Common myeloid progenitor, CD34-positive (primary cell): Measurements from ENCODE around the gene TDRD15.
"Not testable (repeated sequence)": the region's sequence is repeated elsewhere in the genome, so short reads cannot be mapped to it uniquely, and the experiment has no call there.

ENCODE experiments used
- CTCF ChIA-PET: fragments of 350-600 bp; sonication (Branson Sonifier 250); formaldehyde crosslinking; loops from one replicate; lab custom pipeline; 2021; ENCODE audit warnings: antibody characterized with exemption; lab: Charles Lee
- POLR2A ChIA-PET: fragments of 350-600 bp; sonication (Branson Sonifier 250); formaldehyde crosslinking; loops from one replicate; lab custom pipeline; 2021; ENCODE audit warnings: antibody characterized with exemption; lab: Charles Lee
- DNase-seq, 3 donors: peaks; one replicate each; pipeline versions ENCODE4 v3.0.0 to v3.0.0-alpha.2; 2013
- H3K27ac ChIP-seq, 2 experiments: 1 replicate in 1 of 2; 2 replicates in 1 of 2; pipeline ENCODE4 v1.7.0; 2013; ENCODE audit warnings: inconsistent platforms in 2 of 2, low read length in 2 of 2, mild to moderate bottlenecking in 2 of 2, low read depth in 1 of 2, moderate library complexity in 1 of 2; ENCODE audit not compliant: severe bottlenecking in 2 of 2, insufficient read depth in 1 of 2, poor library complexity in 1 of 2
- H3K27me3 ChIP-seq, 5 experiments: replicated peaks in 2 of 5; 1 replicate in 3 of 5; 2 replicates in 2 of 5; pipeline versions ENCODE4 v1.6.1 to v1.7.0; 2013; ENCODE audit warnings: low read length in 4 of 5, mild to moderate bottlenecking in 2 of 5, moderate library complexity in 2 of 5, inconsistent platforms in 1 of 5; ENCODE audit not compliant: insufficient read depth in 5 of 5, control insufficient read depth in 4 of 5
- H3K36me3 ChIP-seq, 4 experiments: 1 replicate in 2 of 4; 2 replicates in 2 of 4; pipeline versions ENCODE4 v1.6.1 to v1.7.0; 2013; ENCODE audit warnings: low read length in 3 of 4, control low read depth in 1 of 4, mild to moderate bottlenecking in 1 of 4; ENCODE audit not compliant: control insufficient read depth in 4 of 4, insufficient read depth in 4 of 4
- H3K4me1 ChIP-seq, 4 experiments: 1 replicate in 3 of 4; 2 replicates in 1 of 4; pipeline versions ENCODE4 v1.6.1 to v1.7.1; 2013; ENCODE audit warnings: low read length in 3 of 4, mild to moderate bottlenecking in 3 of 4, control low read depth in 1 of 4, inconsistent platforms in 1 of 4, moderate library complexity in 1 of 4; ENCODE audit not compliant: control insufficient read depth in 4 of 4, insufficient read depth in 4 of 4; ENCODE audit errors: control extremely low read depth in 1 of 4
- H3K4me3 ChIP-seq, 7 experiments: 1 replicate in 4 of 7; 2 replicates in 3 of 7; pipeline versions ENCODE4 v1.5.1 to v1.7.0; 2013; ENCODE audit warnings: mild to moderate bottlenecking in 7 of 7, low read length in 6 of 7, moderate library complexity in 6 of 7, inconsistent platforms in 2 of 7, low read depth in 2 of 7, control low read depth in 1 of 7; ENCODE audit not compliant: insufficient read depth in 4 of 7, control insufficient read depth in 1 of 7; ENCODE audit errors: extremely low read depth in 1 of 7
- H3K9me3 ChIP-seq, 5 experiments: 1 replicate in 4 of 5; 2 replicates in 1 of 5; pipeline versions ENCODE4 v1.6.1 to v1.7.1; 2013; ENCODE audit warnings: low read length in 4 of 5, mild to moderate bottlenecking in 2 of 5, inconsistent platforms in 1 of 5, low read depth in 1 of 5, moderate library complexity in 1 of 5; ENCODE audit not compliant: control insufficient read depth in 4 of 5, insufficient read depth in 2 of 5; ENCODE audit errors: control extremely low read depth in 1 of 5
- WGBS: methylation state at CpG from one replicate; pipeline ENCODE4 v1.1.5; 2013; ENCODE audit not compliant: insufficient coverage; 5-methylcytosine and 5-hydroxymethylcytosine counted together

Gene TDRD15

DNA sequence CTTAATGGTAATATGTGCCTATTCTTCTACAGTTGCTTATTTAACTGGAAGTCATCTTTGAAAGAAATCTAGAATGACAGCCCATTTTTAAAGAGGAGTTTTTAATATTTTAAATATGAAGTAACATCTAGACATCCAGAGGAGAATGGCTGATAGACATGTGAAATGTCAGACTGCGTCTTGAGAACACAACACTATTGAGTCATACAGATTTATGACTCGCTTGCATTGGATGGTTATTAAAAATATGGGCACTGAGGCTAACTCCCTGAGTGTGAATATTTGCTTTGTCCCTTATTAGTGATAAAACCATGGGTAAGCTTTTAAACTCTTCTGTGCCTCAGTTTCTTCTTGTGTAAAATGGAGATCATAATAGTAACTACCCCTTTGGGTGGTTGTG lies 22.9 kb downstream of the TDRD15 start:
- Histone ChIP-seq H3K27ac (no peak overlapping the region), H3K4me1 (no peaks in the 10 kb centered on the region), H3K9me3 (no peaks in the 10 kb centered on the region), H3K27me3 (no peaks in the 10 kb centered on the region), H3K36me3 (no peaks in the 10 kb centered on the region), H3K4me3 (no peak overlapping the region)
- WGBS, result 100% methylated on average over 2 of the region's 2 CpGs
- DNase-seq, result no peak
- ChIA-PET POLR2A (no interaction called here), CTCF (no interaction called here)

GRCh38 chr2:21148718-21149117 lies 24.9 kb downstream of the TDRD15 start:
- no peaks in the 10 kb centered on the region for H3K27me3 ChIP-seq
- DNase-seq, result no peak
- H3K9me3 ChIP-seq, result no peaks in the 10 kb centered on the region
- ChIA-PET CTCF (no interaction called here), POLR2A (no interaction called here)
- H3K4me3 ChIP-seq, result no peak overlapping the region
- H3K4me1 ChIP-seq, result no peaks in the 10 kb centered on the region
- no peak overlapping the region for H3K27ac ChIP-seq
- no peaks in the 10 kb centered on the region for H3K36me3 ChIP-seq

- H3K9me3 ChIP-seq, H3K36me3 ChIP-seq, H3K27ac ChIP-seq, H3K4me3 ChIP-seq, POLR2A ChIA-PET, H3K4me1 ChIP-seq, DNase-seq, H3K27me3 ChIP-seq: not testable (repeated sequence)
- CTCF ChIA-PET, result interaction anchor here (0.6 kb wide), 1 partner anchor 137 kb away, joined by 4 read pairs; no protein-coding TSS in a partner anchor
- no CpG with 5 or more reads among the region's 2 CpGs for WGBS
Measured at GRCh38 chr2:21151234-21151633, 27.5 kb downstream of the TDRD15 start.

DNA sequence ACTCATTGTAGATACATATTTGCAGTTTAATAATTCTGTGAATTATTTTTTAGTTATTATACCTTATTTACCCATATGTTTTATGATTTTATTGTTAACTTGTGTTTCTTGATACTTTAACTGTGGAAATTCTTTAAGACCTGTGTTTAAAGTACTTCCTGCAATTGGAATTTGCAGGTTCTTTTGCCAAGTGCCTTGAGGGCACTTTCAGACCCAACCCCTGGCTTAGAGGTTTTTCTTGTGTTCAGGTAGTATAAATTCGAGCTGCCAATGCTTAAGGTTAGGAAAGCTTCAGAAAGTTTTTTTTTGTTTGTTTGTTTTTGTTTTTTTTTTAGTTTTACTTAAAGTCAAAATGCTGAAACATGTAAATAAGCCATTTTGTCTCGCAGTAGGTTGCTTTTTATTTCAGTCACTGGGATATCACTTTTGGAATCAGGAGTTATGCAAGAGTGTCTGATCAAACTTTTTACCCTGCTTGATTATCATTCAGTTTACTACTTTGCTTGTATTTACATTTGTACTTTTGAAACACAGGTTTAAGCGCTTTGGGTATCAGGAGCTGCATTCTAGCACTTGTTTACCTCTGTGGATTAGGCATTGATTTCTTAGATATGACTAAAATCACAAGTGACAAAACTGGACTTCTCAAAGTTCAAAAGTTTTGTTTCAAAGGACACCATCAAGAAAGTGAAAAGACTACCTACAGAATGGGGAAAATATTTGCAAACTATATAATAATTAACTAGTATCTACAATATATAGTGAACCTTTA lies 31.8 kb downstream of the TDRD15 start:
- no peak for DNase-seq
- Histone ChIP-seq H3K27me3 (no peaks in the 10 kb centered on the region), H3K9me3 (no peaks in the 10 kb centered on the region), H3K27ac (no peak overlapping the region), H3K36me3 (no peaks in the 10 kb centered on the region), H3K4me3 (no peak overlapping the region), H3K4me1 (no peaks in the 10 kb centered on the region)
- ChIA-PET CTCF (no interaction called here), POLR2A (no interaction called here)
- 100% methylated on average over 1 of the region's 3 CpGs for WGBS

- 98% methylated on average over 5 of the region's 6 CpGs for WGBS
Measured at GRCh38 chr2:21161122-21161521, 37.4 kb downstream of the TDRD15 start.

GRCh38 chr2:21161832-21162614 lies 38.3 kb downstream of the TDRD15 start:
- CTCF ChIA-PET, result interaction anchor here (1.2 to 1.7 kb wide), 3 partner anchors 11 to 155 kb away, joined by 3 to 4 read pairs (median 3); no protein-coding TSS in a partner anchor
- POLR2A ChIA-PET, result no interaction called here
- H3K4me3 ChIP-seq, result no peak overlapping the region
- no peaks in the 10 kb centered on the region for H3K27me3 ChIP-seq
- DNase-seq, result no peak
- WGBS, result 100% methylated on average over 4 of the region's 7 CpGs
- no peaks in the 10 kb centered on the region for H3K36me3 ChIP-seq
- H3K4me1 ChIP-seq, result no peaks in the 10 kb centered on the region
- no peak overlapping the region for H3K27ac ChIP-seq
- H3K9me3 ChIP-seq, result no peaks in the 10 kb centered on the region

More at GRCh38 chr2:21161122-21161521, 37.4 kb downstream of the TDRD15 start:
- DNase-seq, result no peak
- H3K4me1 ChIP-seq, result no peaks in the 10 kb centered on the region
- no peak overlapping the region for H3K27ac ChIP-seq
- ChIA-PET CTCF (interaction anchor here (1.2 to 1.7 kb wide), 2 partner anchors 19 to 156 kb away, joined by 3 to 4 read pairs; no protein-coding TSS in a partner anchor), POLR2A (interaction anchor here (0.7 kb wide), 1 partner anchor 122 kb away, joined by 3 read pairs; no protein-coding TSS in a partner anchor)
- no peak overlapping the region for H3K4me3 ChIP-seq
- H3K9me3 ChIP-seq, result no peaks in the 10 kb centered on the region
- H3K36me3 ChIP-seq, result no peaks in the 10 kb centered on the region
- no peaks in the 10 kb centered on the region for H3K27me3 ChIP-seq

GRCh38 chr2:21162615-21162878 lies 38.8 kb downstream of the TDRD15 start:
- H3K4me1 ChIP-seq, result no peaks in the 10 kb centered on the region
- 78% methylated on average over 5 of the region's 5 CpGs for WGBS
- H3K36me3 ChIP-seq, result no peaks in the 10 kb centered on the region
- POLR2A ChIA-PET, result no interaction called here
- no peaks in the 10 kb centered on the region for H3K9me3 ChIP-seq
- no peak overlapping the region for H3K27ac ChIP-seq
- H3K27me3 ChIP-seq, result no peaks in the 10 kb centered on the region
- CTCF ChIA-PET, result interaction anchor here (1.2 to 1.4 kb wide), 2 partner anchors 10 to 17 kb away, joined by 3 read pairs; no protein-coding TSS in a partner anchor
- DNase-seq, result no peak
- no peak overlapping the region for H3K4me3 ChIP-seq
